ENCODE results near the gene SMIM41. TPM values are rescaled to one million over a fixed set of nuclear protein-coding genes. Genes with fewer than 3 reads are reported as not detected.

Gene SMIM41
- total RNA-seq, 1 experiment from 2014 or later, result not detected

GRCh38 chr12:52060498-52061177 is 18.9 kb upstream of the SMIM41 start:
- no peak overlapping the region for H3K4me2 ChIP-seq (ENCODE audit: low read length)
- H2AFZ ChIP-seq (ENCODE audit: low read length), result no peak overlapping the region
- H3K4me1 ChIP-seq (ENCODE audit: insufficient read depth, low read length), result no peaks in the 10 kb centered on the region
- no peak overlapping the region for H3K4me3 ChIP-seq (ENCODE audit: low read length)
- H3K27me3 ChIP-seq (ENCODE audit: low read length), result no peaks in the 10 kb centered on the region
- no peaks in the 10 kb centered on the region for H3F3A ChIP-seq (ENCODE audit: low read length, unreplicated experiment)
- H4K20me1 ChIP-seq (ENCODE audit: low read length), result 0 out of 2 replicates have a peak, but pooled peaks cover 3% of the 10 kb centered on the region
- H3K36me3 ChIP-seq (ENCODE audit: low read depth, low read length), result peaks cover 15% of the 10 kb centered on the region; the same call in 1 of the 2 replicates
- H3K27ac ChIP-seq (ENCODE audit: low read length), result no peak overlapping the region
- no peaks in the 10 kb centered on the region for H3K9me3 ChIP-seq (ENCODE audit: low read length)
- ATAC-seq (no peak), DNase-seq (no peak)
- intact Hi-C loops (cut with micrococcal nuclease), result no loop called here
- CTCF ChIA-PET, result interaction anchor here (0.5 to 0.6 kb wide), 2 partner anchors 56 to 80 kb away, joined by 3 read pairs; no protein-coding TSS in a partner anchor
- H3K9ac ChIP-seq (ENCODE audit: low read length), result no peak overlapping the region
- TF ChIP-seq, protein P1, sequence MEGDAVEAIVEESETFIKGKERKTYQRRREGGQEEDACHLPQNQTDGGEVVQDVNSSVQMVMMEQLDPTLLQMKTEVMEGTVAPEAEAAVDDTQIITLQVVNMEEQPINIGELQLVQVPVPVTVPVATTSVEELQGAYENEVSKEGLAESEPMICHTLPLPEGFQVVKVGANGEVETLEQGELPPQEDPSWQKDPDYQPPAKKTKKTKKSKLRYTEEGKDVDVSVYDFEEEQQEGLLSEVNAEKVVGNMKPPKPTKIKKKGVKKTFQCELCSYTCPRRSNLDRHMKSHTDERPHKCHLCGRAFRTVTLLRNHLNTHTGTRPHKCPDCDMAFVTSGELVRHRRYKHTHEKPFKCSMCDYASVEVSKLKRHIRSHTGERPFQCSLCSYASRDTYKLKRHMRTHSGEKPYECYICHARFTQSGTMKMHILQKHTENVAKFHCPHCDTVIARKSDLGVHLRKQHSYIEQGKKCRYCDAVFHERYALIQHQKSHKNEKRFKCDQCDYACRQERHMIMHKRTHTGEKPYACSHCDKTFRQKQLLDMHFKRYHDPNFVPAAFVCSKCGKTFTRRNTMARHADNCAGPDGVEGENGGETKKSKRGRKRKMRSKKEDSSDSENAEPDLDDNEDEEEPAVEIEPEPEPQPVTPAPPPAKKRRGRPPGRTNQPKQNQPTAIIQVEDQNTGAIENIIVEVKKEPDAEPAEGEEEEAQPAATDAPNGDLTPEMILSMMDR (conservative IDR thresholded peaks at IDR 0.05; ENCODE audit: low read depth, low read length), result no peak
- TF ChIP-seq EZH2 (IDR thresholded peaks at IDR 0.05; ENCODE audit: low read length, unreplicated experiment) (no peak), EZH2phosphoT487 (IDR thresholded peaks at IDR 0.05; ENCODE audit: borderline replicate concordance, low read length) (no peak)
- no peaks in the 10 kb centered on the region for H3K79me2 ChIP-seq (ENCODE audit: low read length)
- POLR2A ChIA-PET (ENCODE audit: unreplicated experiment), result no interaction called here
- H3K9me2 ChIP-seq (replicated peaks; ENCODE audit: low read length), result no peaks in the 10 kb centered on the region
- no TSS peak for BruUV-seq (replicated peaks)

DNA sequence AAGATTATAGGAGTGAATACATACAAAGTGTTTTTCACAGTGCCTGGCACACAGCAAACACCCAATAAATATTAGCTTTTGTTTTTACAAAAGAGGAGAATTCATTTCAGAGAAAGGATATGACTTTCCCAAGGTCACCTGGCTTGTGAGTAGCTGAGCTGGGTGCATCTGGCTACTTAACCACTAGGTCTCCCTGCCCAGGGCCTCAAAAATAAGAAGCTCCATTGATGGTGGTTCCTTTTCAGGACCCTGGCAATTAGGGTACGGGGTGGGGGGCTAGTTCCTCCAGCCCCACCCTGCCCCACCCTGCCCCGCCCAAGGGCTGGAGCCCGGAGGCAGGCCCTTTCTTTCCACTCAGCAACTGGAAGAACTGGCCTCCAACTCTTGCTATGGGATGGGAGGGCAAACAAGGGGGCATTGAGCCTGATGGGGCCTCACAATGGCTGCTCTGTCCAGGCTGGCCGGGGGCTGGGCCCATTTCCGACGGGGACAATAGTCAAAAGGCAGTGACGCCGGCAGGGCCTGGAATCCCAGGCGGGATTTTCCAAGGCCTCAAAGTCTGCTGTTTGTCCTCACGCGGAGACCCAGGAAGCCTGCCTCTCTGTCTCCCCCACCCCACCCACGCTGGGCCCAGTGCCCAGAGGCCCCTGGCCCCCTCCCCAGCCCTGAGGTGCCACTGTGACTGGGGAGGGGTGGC is 17.9 kb upstream of the SMIM41 start:
- no peaks in the 10 kb centered on the region for H3F3A ChIP-seq (ENCODE audit: low read length, unreplicated experiment)
- H3K9ac ChIP-seq (ENCODE audit: low read length), result no peak overlapping the region
- H4K20me1 ChIP-seq (ENCODE audit: low read length), result no peaks in the 10 kb centered on the region
- no TSS peak for BruUV-seq (replicated peaks)
- no peaks in the 10 kb centered on the region for H3K27me3 ChIP-seq (ENCODE audit: low read length)
- TF ChIP-seq EZH2 (IDR thresholded peaks at IDR 0.05; ENCODE audit: low read length, unreplicated experiment), result no peak
- no peak for TF ChIP-seq EZH2phosphoT487 (IDR thresholded peaks at IDR 0.05; ENCODE audit: borderline replicate concordance, low read length)
- TF ChIP-seq, protein P1 (conservative IDR thresholded peaks at IDR 0.05; ENCODE audit: low read depth, low read length), result no peak
- no peak overlapping the region for H2AFZ ChIP-seq (ENCODE audit: low read length)
- CTCF ChIA-PET, result no interaction called here
- no peaks in the 10 kb centered on the region for H3K9me2 ChIP-seq (replicated peaks; ENCODE audit: low read length)
- no peak overlapping the region for H3K27ac ChIP-seq (ENCODE audit: low read length)
- H3K79me2 ChIP-seq (ENCODE audit: low read length), result no peaks in the 10 kb centered on the region
- H3K36me3 ChIP-seq (ENCODE audit: low read depth, low read length), result peaks cover 8% of the 10 kb centered on the region; the same call in 1 of the 2 replicates
- intact Hi-C loops (cut with micrococcal nuclease), result no loop called here
- H3K4me3 ChIP-seq (ENCODE audit: low read length), result no peak overlapping the region
- no peak overlapping the region for H3K4me2 ChIP-seq (ENCODE audit: low read length)
- no peaks in the 10 kb centered on the region for H3K9me3 ChIP-seq (ENCODE audit: low read length)
- ATAC-seq (no peak), DNase-seq (no peak)
- POLR2A ChIA-PET (ENCODE audit: unreplicated experiment), result interaction anchor here (0.6 kb wide), 1 partner anchor 23 kb away, joined by 3 read pairs; no protein-coding TSS in a partner anchor
- no peaks in the 10 kb centered on the region for H3K4me1 ChIP-seq (ENCODE audit: insufficient read depth, low read length)

All from PC-3 (cell line).